Muscle layer of duodenum (tissue), 2 donors: ENCODE results near the gene PTHLH.

ENCODE experiments used
- H3K27ac ChIP-seq: one replicate; pipeline ENCODE4 v1.7.0; 2013; ENCODE audit warnings: mild to moderate bottlenecking, low read length
- H3K27me3 ChIP-seq: one replicate; pipeline ENCODE4 v1.7.0; 2013; ENCODE audit warnings: low read depth, mild to moderate bottlenecking, control low read depth, low read length
- H3K36me3 ChIP-seq, 2 donors: one replicate each; pipeline ENCODE4 v1.7.0; 2013; ENCODE audit warnings: low read length in 2 of 2, control low read depth in 1 of 2, mild to moderate bottlenecking in 1 of 2; ENCODE audit not compliant: insufficient read depth in 2 of 2, control insufficient read depth in 1 of 2
- H3K4me1 ChIP-seq, 2 donors: one replicate each; pipeline ENCODE4 v1.7.0; 2013; ENCODE audit warnings: low read length in 2 of 2, mild to moderate bottlenecking in 2 of 2, control low read depth in 1 of 2, moderate library complexity in 1 of 2; ENCODE audit not compliant: insufficient read depth in 2 of 2, control insufficient read depth in 1 of 2
- H3K4me3 ChIP-seq, 2 donors: one replicate each; pipeline ENCODE4 v1.7.0; 2013; ENCODE audit warnings: low read length in 2 of 2, low read depth in 1 of 2, mild to moderate bottlenecking in 1 of 2
- H3K9me3 ChIP-seq, 2 donors: one replicate each; pipeline ENCODE4 v1.7.0; 2013; ENCODE audit warnings: low read length in 2 of 2, control low read depth in 1 of 2, mild to moderate bottlenecking in 1 of 2; ENCODE audit not compliant: control insufficient read depth in 1 of 2
- donor health status: healthy.

The PTHLH gene

DNA sequence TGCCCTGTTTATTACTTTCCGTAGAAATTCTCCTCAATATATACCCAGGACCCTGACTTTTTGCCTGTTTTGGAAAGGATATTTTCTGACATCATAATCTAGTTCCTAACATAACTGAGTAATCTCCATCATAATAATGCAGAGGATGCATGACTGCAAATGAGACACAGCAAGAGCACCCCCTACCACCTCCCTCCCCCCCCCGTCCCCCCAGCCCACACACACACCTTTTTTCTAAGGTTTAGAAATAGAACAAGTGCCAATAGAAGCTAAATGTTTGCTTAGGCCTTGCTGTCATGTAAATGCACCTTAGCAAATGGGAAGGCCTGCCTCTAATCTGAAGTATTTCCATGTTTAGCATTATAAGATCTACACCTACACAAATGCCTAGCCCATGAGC is at the start of gene PTHLH:
Gene PTHLH, minus strand, starts transcription at position 13 of the 400 bp plus-strand sequence. CDS start 3,239 bp downstream, outside the sequence.
- H3K4me1 ChIP-seq: peaks cover 2 to 39% of the 10 kb centered on the region in 2 donors
- peak within 1 kb of the TSS; percentile 43 for H3K27ac ChIP-seq
- no peaks in the 10 kb centered on the region for H3K36me3 ChIP-seq
- H3K9me3 ChIP-seq: no peaks in the 10 kb centered on the region
- peak within 1 kb of the TSS in 1 of 2 donors; percentile 77 for H3K4me3 ChIP-seq
- H3K27me3 ChIP-seq: peaks cover 47% of the 10 kb centered on the region

DNA sequence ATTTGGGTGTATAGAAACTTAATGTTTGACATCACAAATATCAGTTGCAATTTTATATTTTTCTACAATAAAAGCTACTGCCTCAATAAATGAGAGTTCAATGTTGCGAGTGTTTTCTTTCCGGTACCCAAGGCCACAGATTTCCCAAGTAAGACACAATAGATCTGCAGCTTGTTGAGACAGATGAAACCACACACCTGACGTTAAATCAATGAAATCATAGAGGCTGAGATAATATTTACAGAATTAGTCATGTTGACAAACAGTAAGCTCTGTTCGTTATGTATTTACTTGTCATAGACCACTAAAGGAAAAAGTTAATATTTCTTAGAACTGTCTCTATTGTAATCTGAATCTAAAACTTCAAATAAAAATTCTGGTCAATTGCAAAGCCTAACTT is 49.2 kb upstream of the PTHLH start:
- Histone ChIP-seq H3K9me3 (no peaks in the 10 kb centered on the region), H3K4me3 (no peak overlapping the region), H3K36me3 (no peaks in the 10 kb centered on the region), H3K27me3 (no peaks in the 10 kb centered on the region), H3K27ac (no peak overlapping the region), H3K4me1 (no peaks in the 10 kb centered on the region)

DNA sequence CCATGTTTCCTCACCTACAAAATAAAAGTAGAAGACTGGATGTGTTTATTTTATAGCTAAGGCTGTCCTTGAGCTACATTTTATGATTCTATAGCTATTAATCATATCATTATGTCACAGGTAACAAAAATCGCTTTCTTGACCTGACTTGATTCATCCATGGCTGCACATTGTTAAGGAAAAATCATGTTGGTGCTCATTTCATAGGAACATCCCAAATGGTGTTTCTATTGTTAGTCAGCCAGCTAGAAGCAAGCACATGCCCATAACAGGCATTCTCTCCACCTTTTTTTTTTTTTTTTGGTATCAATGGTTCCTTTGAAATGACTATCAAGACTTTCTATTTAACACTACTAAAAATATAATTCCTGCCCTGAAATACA is 45.3 kb upstream of the PTHLH start:
- H3K27me3 ChIP-seq: no peaks in the 10 kb centered on the region
- no peaks in the 10 kb centered on the region for H3K9me3 ChIP-seq
- H3K27ac ChIP-seq: no peak overlapping the region
- no peak overlapping the region for H3K4me3 ChIP-seq
- H3K36me3 ChIP-seq: no peaks in the 10 kb centered on the region
- no peaks in the 10 kb centered on the region for H3K4me1 ChIP-seq

- no peaks in the 10 kb centered on the region for H3K36me3 ChIP-seq
- no peaks in the 10 kb centered on the region for H3K4me1 ChIP-seq
- H3K27me3 ChIP-seq: no peaks in the 10 kb centered on the region
- no peak overlapping the region for H3K27ac ChIP-seq
- H3K9me3 ChIP-seq: no peaks in the 10 kb centered on the region
- H3K4me3 ChIP-seq: no peak overlapping the region
Measured at GRCh38 chr12:28017126-28017872, 44.8 kb upstream of the PTHLH start.

GRCh38 chr12:28015165-28015564 is 42.6 kb upstream of the PTHLH start:
- Histone ChIP-seq H3K27me3 (no peaks in the 10 kb centered on the region), H3K4me3 (no peak overlapping the region), H3K4me1 (no peaks in the 10 kb centered on the region), H3K36me3 (no peaks in the 10 kb centered on the region), H3K27ac (no peak overlapping the region), H3K9me3 (no peaks in the 10 kb centered on the region)

- no peaks in the 10 kb centered on the region for H3K36me3 ChIP-seq
- H3K9me3 ChIP-seq: no peaks in the 10 kb centered on the region
- H3K27me3 ChIP-seq: no peaks in the 10 kb centered on the region
- H3K4me3 ChIP-seq: no peak overlapping the region
- no peak overlapping the region for H3K27ac ChIP-seq
- no peaks in the 10 kb centered on the region for H3K4me1 ChIP-seq
Measured at GRCh38 chr12:28014196-28014595, 41.7 kb upstream of the PTHLH start.

GRCh38 chr12:28012333-28012918 is 39.9 kb upstream of the PTHLH start:
- Histone ChIP-seq H3K36me3 (no peaks in the 10 kb centered on the region), H3K4me1 (no peaks in the 10 kb centered on the region), H3K27ac (no peak overlapping the region), H3K9me3 (no peaks in the 10 kb centered on the region), H3K27me3 (no peaks in the 10 kb centered on the region), H3K4me3 (no peak overlapping the region)

DNA sequence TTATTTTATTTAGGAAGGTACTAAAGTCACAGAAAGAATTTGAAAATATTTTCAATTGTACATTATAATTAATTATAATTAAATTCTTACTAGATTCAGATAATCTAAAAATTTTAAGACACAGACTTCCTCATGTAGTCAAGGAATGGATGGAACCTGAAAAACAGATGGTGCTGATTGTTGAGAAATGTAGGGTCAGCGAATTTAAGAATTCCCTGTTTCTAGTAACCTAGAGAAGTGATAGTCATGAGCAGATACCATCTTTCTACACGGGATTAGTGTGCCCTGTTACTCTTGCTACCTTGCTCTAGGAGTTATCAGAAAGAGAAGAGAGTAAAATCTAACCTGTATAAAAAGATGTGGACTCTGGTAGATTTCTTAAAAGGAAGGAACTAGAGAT is 37.5 kb upstream of the PTHLH start:
- H3K27me3 ChIP-seq: no peaks in the 10 kb centered on the region
- no peaks in the 10 kb centered on the region for H3K36me3 ChIP-seq
- H3K4me1 ChIP-seq: no peaks in the 10 kb centered on the region
- H3K9me3 ChIP-seq: no peaks in the 10 kb centered on the region
- H3K27ac ChIP-seq: no peak overlapping the region
- no peak overlapping the region for H3K4me3 ChIP-seq

DNA sequence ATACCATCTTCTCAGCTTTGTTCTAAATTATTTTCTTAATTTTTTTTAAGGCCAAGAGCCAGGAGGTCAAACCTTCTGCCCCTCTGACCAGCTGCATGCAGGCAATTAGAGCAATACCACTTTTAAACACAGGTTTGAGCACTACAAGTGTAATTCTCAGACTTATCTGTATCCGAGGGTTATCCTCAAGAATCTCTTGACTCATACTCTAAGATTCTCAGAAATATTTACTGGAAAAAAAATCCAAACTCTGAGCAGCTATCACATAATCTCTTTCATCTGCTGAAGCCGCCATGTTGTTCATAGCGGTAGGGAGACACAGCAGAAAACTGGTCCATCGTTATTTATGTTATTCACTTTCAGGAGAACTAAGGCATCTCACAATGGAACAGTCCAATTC is 27.4 kb upstream of the PTHLH start:
- Histone ChIP-seq H3K27me3 (no peaks in the 10 kb centered on the region), H3K9me3 (no peaks in the 10 kb centered on the region), H3K36me3 (no peaks in the 10 kb centered on the region), H3K4me1 (no peaks in the 10 kb centered on the region), H3K4me3 (no peak overlapping the region), H3K27ac (no peak overlapping the region)

DNA sequence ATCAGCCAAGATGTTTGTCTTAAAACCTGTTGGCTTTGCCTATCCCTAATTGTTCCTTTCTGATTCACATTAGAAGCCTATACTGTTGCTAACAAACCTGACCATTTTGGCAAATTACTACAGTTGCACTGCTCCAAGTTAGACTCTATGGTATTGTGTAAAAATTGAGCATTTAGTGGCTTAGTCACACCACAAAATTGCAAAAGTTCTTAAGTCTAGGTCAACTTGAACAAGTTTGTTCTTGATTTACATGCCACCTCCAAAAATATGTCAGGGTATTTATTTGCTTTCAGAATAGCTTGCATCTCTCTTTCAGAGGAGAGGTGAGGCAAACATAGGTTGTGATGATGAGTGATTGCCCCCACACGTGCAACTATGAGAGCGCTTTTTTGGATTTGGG is 27.0 kb upstream of the PTHLH start:
- Histone ChIP-seq H3K27ac (no peak overlapping the region), H3K4me1 (no peaks in the 10 kb centered on the region), H3K9me3 (no peaks in the 10 kb centered on the region), H3K36me3 (no peaks in the 10 kb centered on the region), H3K4me3 (no peak overlapping the region), H3K27me3 (no peaks in the 10 kb centered on the region)

DNA sequence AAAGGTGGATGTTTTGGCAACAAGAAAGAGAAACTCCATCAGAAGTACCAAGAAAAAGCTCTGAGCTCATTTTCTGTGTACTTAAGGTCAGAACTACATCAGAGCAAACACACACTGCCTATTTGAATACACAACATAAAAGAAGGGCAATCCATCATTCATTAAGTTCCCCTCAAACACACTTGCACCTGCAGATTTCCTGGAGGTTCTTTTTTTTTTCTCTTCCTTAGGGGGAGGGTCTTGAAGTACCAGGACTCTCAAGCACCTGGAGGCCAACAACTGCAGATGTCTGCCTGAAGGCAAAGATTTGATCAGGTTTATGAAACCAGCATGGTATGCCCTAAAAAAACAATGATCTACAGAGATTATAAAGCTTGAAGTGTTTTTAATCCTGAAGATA is 26.1 kb upstream of the PTHLH start:
- Histone ChIP-seq H3K27me3 (no peaks in the 10 kb centered on the region), H3K4me3 (no peak overlapping the region)

DNA sequence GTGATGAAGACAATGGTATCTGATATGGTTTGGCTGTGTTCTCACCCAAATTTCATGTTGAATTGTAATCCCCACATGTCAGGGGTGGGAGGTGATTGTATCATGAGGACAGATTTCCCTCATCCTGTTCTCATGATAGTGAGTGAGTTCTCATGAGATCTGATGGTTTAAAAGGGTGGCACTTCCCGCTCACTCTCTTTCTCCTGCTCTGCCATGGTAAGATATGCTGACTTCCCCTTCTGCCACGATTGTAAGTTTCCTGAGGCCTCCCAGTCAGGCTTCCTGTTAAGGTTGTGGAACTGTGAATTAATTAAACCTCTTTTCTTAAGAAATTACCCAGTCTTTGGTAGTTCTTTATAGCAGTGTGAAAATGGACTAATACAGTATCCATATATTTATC is 25.6 kb upstream of the PTHLH start:
- Histone ChIP-seq H3K9me3 (no peaks in the 10 kb centered on the region), H3K4me1 (no peaks in the 10 kb centered on the region), H3K27me3 (no peaks in the 10 kb centered on the region), H3K36me3 (no peaks in the 10 kb centered on the region), H3K27ac (no peak overlapping the region), H3K4me3 (no peak overlapping the region)

More for the DNA sequence above, 26.1 kb upstream of the PTHLH start:
- H3K36me3 ChIP-seq: no peaks in the 10 kb centered on the region
- no peaks in the 10 kb centered on the region for H3K9me3 ChIP-seq
- no peaks in the 10 kb centered on the region for H3K4me1 ChIP-seq
- H3K27ac ChIP-seq: no peak overlapping the region
